GM19193 (cell line): Measurements from ENCODE around the gene SPRR3.

ENCODE experiments used
- POLR2A ChIP-seq: IDR thresholded peaks from 4 replicates; pipeline ENCODE4 v1.6.1; 2011; ENCODE audit not compliant: insufficient read depth, insufficient read length; ENCODE audit errors: extremely low read depth

Gene SPRR3

GRCh38 chr1:153001382-153001781 is at the start of gene SPRR3:
SPRR3 (plus strand) TSS chr1:153001749; CDS start chr1:153003021, 1,272 bp downstream.
- TF ChIP-seq POLR2A, result no peak

GRCh38 chr1:152953761-152954160 is 47.8 kb upstream of the SPRR3 start:
- no peak for TF ChIP-seq POLR2A

DNA sequence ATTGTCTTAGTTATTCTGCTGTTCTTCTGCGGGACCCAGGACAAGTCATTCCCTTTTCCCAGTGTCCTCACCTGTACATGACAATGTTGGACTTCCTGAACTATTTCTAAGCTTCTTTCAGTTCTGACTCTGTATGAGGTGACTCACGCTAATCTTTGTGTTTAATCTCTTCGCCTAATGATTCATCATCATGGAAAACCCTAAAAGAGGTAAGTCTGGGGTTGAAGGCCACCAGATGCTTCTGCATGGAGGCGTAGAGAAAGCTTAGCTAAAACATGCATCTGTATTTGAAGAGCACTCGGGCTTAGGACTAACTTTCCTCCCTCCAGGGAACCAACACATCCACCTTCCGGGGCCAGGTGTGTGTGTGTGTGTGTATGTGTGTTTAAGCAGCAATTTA is 47.1 kb upstream of the SPRR3 start:
- TF ChIP-seq POLR2A, result no peak

- TF ChIP-seq POLR2A, result no peak
Measured at GRCh38 chr1:152957561-152957960, 44.0 kb upstream of the SPRR3 start.

DNA sequence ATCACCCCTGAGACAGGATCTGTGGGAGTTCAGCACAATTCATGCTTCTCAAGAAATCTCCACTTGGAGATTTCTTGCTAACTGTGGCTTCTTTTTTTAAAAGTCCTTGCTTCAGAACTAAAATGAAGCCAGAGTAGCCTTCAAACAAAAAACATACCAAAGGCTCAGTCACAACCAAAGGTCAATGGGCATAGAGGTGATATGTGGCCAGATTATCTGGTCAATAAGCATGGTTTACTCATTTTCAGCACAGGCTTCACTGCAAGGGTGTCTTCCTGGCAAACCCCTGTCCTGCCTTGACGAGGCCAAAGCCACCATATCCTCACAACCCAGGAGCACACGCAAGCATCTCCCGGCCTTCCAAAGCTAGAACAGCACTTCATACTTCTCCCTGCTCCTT is 42.3 kb upstream of the SPRR3 start:
- no peak for TF ChIP-seq POLR2A

GRCh38 chr1:152959801-152960451 is 41.6 kb upstream of the SPRR3 start:
- no peak for TF ChIP-seq POLR2A

- no peak for TF ChIP-seq POLR2A
Measured at GRCh38 chr1:152960452-152961044, 41.0 kb upstream of the SPRR3 start.

DNA sequence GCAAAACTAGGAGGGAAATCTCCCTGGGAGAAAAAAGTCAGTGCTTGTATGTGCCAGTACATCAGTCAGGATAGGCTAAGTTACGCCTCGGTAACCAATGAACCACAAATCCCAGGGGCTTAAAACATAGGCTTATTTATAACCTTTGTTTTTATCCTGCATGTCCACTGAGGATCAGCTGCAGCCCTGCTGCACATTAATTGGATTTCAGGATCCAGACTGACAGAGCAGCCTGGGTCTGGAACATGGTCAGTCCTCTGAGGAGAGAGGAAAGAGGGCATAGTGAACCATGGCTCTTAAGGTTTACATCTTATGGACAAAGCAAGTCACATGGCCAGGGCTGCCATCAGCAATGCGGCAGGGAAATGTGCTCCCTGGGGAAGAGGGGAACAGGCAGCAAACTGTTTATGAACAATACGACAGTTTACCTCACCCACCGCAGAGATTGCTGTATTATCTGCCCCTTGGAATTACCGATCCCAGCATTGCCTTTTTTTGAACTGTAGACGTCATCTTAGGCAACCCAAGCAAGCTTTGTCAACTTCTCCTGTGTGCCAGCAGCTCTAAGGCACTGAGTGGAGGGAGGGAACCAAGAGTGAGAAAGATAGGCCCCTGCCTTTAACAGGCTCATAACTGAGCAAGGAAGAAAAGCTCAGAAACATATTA is 40.2 kb upstream of the SPRR3 start:
- TF ChIP-seq POLR2A, result no peak

DNA sequence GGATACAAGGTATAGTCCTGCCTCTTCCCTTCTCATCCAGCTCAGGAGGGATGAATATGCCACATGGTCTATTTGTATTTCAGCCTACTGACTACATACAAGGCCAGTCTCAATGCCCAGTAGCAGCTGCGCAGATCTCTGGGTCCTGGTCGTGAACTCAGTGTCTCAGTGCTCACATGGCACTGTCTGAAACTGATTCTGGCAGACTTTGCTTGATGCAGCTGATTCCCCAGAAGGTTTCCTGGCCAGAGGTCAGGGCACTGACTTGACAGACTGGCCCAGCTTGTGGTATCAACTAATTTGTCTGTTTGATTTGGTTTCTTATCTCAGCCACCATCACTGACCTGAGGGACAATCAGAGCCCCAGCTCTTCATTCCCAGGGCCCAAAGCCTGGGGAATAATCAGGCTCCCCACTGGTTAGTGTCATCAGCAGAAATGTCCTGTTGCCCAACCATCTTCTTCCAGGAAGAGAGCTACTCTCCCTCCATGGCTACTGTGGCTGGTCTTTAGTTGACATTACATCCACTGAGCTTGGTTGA is 38.6 kb upstream of the SPRR3 start:
- TF ChIP-seq POLR2A, result no peak

GRCh38 chr1:152964536-152964935 is 37.0 kb upstream of the SPRR3 start:
- no peak for TF ChIP-seq POLR2A

- TF ChIP-seq POLR2A, result no peak
Measured at GRCh38 chr1:152965853-152966252, 35.7 kb upstream of the SPRR3 start.

GRCh38 chr1:152967201-152967600 is 34.3 kb upstream of the SPRR3 start:
- TF ChIP-seq POLR2A, result no peak

- no peak for TF ChIP-seq POLR2A
Measured at GRCh38 chr1:152968248-152968647, 33.3 kb upstream of the SPRR3 start.

DNA sequence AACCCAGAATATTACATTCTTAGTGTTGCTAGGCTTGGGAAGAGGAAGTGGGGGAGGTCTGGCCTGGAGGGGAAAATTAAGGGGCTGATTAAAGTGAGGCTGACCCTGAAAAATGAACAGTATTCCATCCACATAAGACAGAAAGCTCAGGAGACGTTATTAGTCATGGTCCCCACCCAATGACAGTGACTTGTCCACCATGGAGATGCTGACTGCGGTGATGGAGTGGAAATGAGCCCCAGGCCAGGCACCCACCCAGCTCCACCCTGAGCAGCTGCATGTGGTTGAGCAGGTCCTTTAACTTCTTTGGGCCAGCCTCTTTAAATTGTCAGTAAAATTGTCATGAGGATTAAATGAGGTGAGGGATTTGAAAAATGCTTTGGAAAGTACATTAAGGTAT is 32.5 kb upstream of the SPRR3 start:
- TF ChIP-seq POLR2A, result no peak

DNA sequence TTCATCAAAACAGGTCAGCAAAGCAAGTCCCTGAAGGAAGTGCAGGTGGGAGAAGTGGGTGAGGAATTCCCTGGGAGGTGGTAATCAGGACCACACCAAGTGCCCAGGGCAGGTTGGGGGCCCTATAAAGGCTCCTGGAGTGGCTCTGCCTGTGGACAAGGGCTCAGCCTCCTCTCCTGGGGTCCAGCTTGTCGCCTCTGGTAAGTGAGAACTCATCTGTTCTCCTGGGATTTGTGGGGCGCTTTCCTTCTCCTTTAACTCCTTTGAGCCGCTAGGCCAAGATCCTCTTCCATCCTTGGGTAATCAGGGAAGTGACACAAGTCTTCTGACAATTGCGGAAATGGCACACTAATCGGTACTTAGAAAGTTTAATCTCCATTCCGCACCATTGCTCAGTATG is 31.1 kb upstream of the SPRR3 start, which contains the start of gene SPRR4:
Gene SPRR4, plus strand, starts transcription at position 154 of the 400 bp plus-strand sequence. CDS start 1,243 bp downstream, outside the sequence.
- no peak for TF ChIP-seq POLR2A
